ENCODE results near the gene ENAH. TPM values are rescaled to one million over a fixed set of nuclear protein-coding genes. Genes with fewer than 3 reads are reported as not detected.

Gene ENAH
- polyA plus RNA-seq, 3 donors = 0.12 TPM; not detected in 2

DNA sequence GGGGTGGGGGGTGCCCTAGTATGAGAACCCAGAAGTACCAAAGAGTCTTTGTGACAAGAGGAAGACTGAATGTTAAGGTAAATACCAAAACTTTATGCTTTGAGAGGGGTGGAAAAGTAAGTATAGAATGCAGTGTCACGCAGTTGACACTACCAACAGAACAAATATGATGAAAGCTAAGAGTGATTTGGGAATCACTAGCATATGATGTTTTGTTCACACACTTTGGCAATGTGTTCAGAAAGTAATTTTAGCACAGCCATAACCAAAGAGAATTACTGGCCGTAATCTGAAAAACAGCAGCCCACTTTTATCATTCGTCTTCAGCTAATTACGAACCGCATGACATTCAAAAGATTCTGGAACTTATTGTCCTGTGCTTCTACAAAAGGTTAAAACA is 59.5 kb downstream of the ENAH start:
- Mint-ChIP-seq H3K27ac (no peak overlapping the region), H3K27me3 (ENCODE audit: low read depth in 3 of 3) (peaks cover 2 to 6% (median 5%) of the 10 kb centered on the region in 3 donors), H3K4me1 (no peaks in the 10 kb centered on the region), H3K9me3 (no peaks in the 10 kb centered on the region), H3K4me3 (no peak overlapping the region), H3K36me3 (no peaks in the 10 kb centered on the region)
- Histone ChIP-seq H3K9me3 (replicated peaks in 1 of 2; ENCODE audit: control insufficient read depth in 1 of 2, insufficient read depth in 1 of 2, low read length in 2 of 2) (no peaks in the 10 kb centered on the region), H4K20me1 (ENCODE audit: insufficient read depth, low read length) (no peaks in the 10 kb centered on the region), H3K79me2 (ENCODE audit: insufficient read depth, low read length) (no peaks in the 10 kb centered on the region), H3K27ac (ENCODE audit: low read depth in 1 of 2, low read length in 2 of 2) (no peak overlapping the region), H3K4me3 (replicated peaks in 1 of 3; ENCODE audit: low read depth in 2 of 3, low read length in 3 of 3) (no peak overlapping the region), H3K4me2 (replicated peaks; ENCODE audit: extremely low read depth, low read length, poor library complexity, severe bottlenecking) (no peak overlapping the region), H3K4me1 (ENCODE audit: control insufficient read depth in 1 of 2, insufficient read depth in 2 of 2, low read length in 2 of 2) (no peaks in the 10 kb centered on the region), H3K36me3 (replicated peaks in 1 of 2; ENCODE audit: control insufficient read depth in 1 of 2, insufficient read depth in 2 of 2, low read length in 2 of 2) (no peaks in the 10 kb centered on the region), H3K27me3 (ENCODE audit: control insufficient read depth in 2 of 2, insufficient read depth in 2 of 2, low read length in 2 of 2) (no peaks in the 10 kb centered on the region), H2AFZ (ENCODE audit: insufficient read depth, low read depth, low read length, poor library complexity, severe bottlenecking) (no peak overlapping the region), H3K9ac (ENCODE audit: insufficient read depth, low read length, poor library complexity, severe bottlenecking) (no peak overlapping the region)
- TF ChIP-seq, protein P1, sequence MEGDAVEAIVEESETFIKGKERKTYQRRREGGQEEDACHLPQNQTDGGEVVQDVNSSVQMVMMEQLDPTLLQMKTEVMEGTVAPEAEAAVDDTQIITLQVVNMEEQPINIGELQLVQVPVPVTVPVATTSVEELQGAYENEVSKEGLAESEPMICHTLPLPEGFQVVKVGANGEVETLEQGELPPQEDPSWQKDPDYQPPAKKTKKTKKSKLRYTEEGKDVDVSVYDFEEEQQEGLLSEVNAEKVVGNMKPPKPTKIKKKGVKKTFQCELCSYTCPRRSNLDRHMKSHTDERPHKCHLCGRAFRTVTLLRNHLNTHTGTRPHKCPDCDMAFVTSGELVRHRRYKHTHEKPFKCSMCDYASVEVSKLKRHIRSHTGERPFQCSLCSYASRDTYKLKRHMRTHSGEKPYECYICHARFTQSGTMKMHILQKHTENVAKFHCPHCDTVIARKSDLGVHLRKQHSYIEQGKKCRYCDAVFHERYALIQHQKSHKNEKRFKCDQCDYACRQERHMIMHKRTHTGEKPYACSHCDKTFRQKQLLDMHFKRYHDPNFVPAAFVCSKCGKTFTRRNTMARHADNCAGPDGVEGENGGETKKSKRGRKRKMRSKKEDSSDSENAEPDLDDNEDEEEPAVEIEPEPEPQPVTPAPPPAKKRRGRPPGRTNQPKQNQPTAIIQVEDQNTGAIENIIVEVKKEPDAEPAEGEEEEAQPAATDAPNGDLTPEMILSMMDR (IDR thresholded peaks at IDR 0.05) = no peak
- DNase-seq = no peak
- no CpG with 5 or more reads among the region's 5 CpGs for WGBS (ENCODE audit: insufficient coverage)
- intact Hi-C loops (cut with micrococcal nuclease) = no loop called here

- 100% methylated on average over 1 of the region's 3 CpGs for WGBS (ENCODE audit: insufficient coverage)
Observed at GRCh38 chr1:225592362-225593025, 60.4 kb downstream of the ENAH start.

More at GRCh38 chr1:225592362-225593025, 60.4 kb downstream of the ENAH start:
- H3K9me3 ChIP-seq (replicated peaks in 1 of 2; ENCODE audit: control insufficient read depth in 1 of 2, insufficient read depth in 1 of 2, low read length in 2 of 2) = no peaks in the 10 kb centered on the region
- Mint-ChIP-seq H3K4me1 (no peaks in the 10 kb centered on the region), H3K27me3 (ENCODE audit: low read depth in 3 of 3) (peaks cover 4 to 9% (median 6%) of the 10 kb centered on the region in 3 donors), H3K9me3 (no peaks in the 10 kb centered on the region), H3K36me3 (no peaks in the 10 kb centered on the region), H3K27ac (no peak overlapping the region), H3K4me3 (no peak overlapping the region)
- no peak overlapping the region for H3K27ac ChIP-seq (ENCODE audit: low read depth in 1 of 2, low read length in 2 of 2)
- no peaks in the 10 kb centered on the region for H3K27me3 ChIP-seq (ENCODE audit: control insufficient read depth in 2 of 2, insufficient read depth in 2 of 2, low read length in 2 of 2)
- H3K79me2 ChIP-seq (ENCODE audit: insufficient read depth, low read length) = no peaks in the 10 kb centered on the region
- no peaks in the 10 kb centered on the region for H3K4me1 ChIP-seq (ENCODE audit: control insufficient read depth in 1 of 2, insufficient read depth in 2 of 2, low read length in 2 of 2)
- intact Hi-C loops (cut with micrococcal nuclease) = no loop called here
- no peak overlapping the region for H3K9ac ChIP-seq (ENCODE audit: insufficient read depth, low read length, poor library complexity, severe bottlenecking)
- H3K4me2 ChIP-seq (replicated peaks; ENCODE audit: extremely low read depth, low read length, poor library complexity, severe bottlenecking) = no peak overlapping the region
- no peak overlapping the region for H3K4me3 ChIP-seq (replicated peaks in 1 of 3; ENCODE audit: low read depth in 2 of 3, low read length in 3 of 3)
- no peaks in the 10 kb centered on the region for H4K20me1 ChIP-seq (ENCODE audit: insufficient read depth, low read length)
- H2AFZ ChIP-seq (ENCODE audit: insufficient read depth, low read depth, low read length, poor library complexity, severe bottlenecking) = no peak overlapping the region
- no peak for DNase-seq
- no peaks in the 10 kb centered on the region for H3K36me3 ChIP-seq (replicated peaks in 1 of 2; ENCODE audit: control insufficient read depth in 1 of 2, insufficient read depth in 2 of 2, low read length in 2 of 2)
- TF ChIP-seq, protein P1 (IDR thresholded peaks at IDR 0.05) = no peak
